Trophoblast cell (in vitro differentiated cells and primary cell): ENCODE measurements around the gene PAX7.

ENCODE experiments used
- DNase-seq, 2 donors: peaks; one replicate each; pipeline ENCODE4 v3.0.0-alpha.2; 2016
- H2AFZ ChIP-seq: 2 replicates; pipeline ENCODE4 v1.6.1; 2013; ENCODE audit warnings: low read length, moderate library complexity, mild to moderate bottlenecking; ENCODE audit not compliant: insufficient read depth, poor library complexity
- H2AK5ac ChIP-seq: 2 replicates; pipeline ENCODE4 v1.6.1; 2013; ENCODE audit warnings: mild to moderate bottlenecking, low read length
- H2BK120ac ChIP-seq: 2 replicates; pipeline ENCODE4 v1.6.1; 2013; ENCODE audit warnings: low read length, mild to moderate bottlenecking, moderate library complexity; ENCODE audit not compliant: insufficient read depth, poor library complexity
- H2BK12ac ChIP-seq: 2 replicates; pipeline ENCODE4 v1.6.1; 2013; ENCODE audit warnings: mild to moderate bottlenecking, low read length, moderate library complexity
- H2BK5ac ChIP-seq: 2 replicates; pipeline ENCODE4 v1.6.1; 2013; ENCODE audit warnings: low read length, low read depth, moderate library complexity, mild to moderate bottlenecking; ENCODE audit not compliant: poor library complexity
- H3K14ac ChIP-seq: 2 replicates; pipeline ENCODE4 v1.6.1; 2013; ENCODE audit warnings: mild to moderate bottlenecking, low read length
- H3K18ac ChIP-seq: 2 replicates; pipeline ENCODE4 v1.6.1; 2013; ENCODE audit warnings: mild to moderate bottlenecking, low read length
- H3K23ac ChIP-seq: 2 replicates; pipeline ENCODE4 v1.6.1; 2013; ENCODE audit warnings: low read length
- H3K27ac ChIP-seq: 2 replicates; pipeline ENCODE4 v1.5.1; 2013; ENCODE audit warnings: low read depth, mild to moderate bottlenecking, inconsistent platforms, low read length, moderate library complexity
- H3K27me3 ChIP-seq: 2 replicates; pipeline ENCODE4 v1.6.1; 2013; ENCODE audit warnings: inconsistent platforms, mild to moderate bottlenecking, low read length, moderate library complexity; ENCODE audit not compliant: insufficient read depth
- H3K36me3 ChIP-seq, 2 experiments: 1 replicate in 1 of 2; 2 replicates in 1 of 2; pipeline ENCODE4 v1.6.1; 2013; ENCODE audit warnings: low read length in 2 of 2, mild to moderate bottlenecking in 2 of 2, moderate library complexity in 1 of 2; ENCODE audit not compliant: insufficient read depth in 2 of 2, control insufficient read depth in 1 of 2
- H3K4ac ChIP-seq: 2 replicates; pipeline ENCODE4 v1.6.1; 2013; ENCODE audit warnings: low read depth, mild to moderate bottlenecking, low read length, moderate library complexity
- H3K4me1 ChIP-seq, 2 experiments: 1 replicate in 1 of 2; 2 replicates in 1 of 2; pipeline ENCODE4 v1.6.1; 2013; ENCODE audit warnings: low read length in 2 of 2, mild to moderate bottlenecking in 2 of 2, moderate library complexity in 1 of 2; ENCODE audit not compliant: insufficient read depth in 2 of 2, control insufficient read depth in 1 of 2
- H3K4me2 ChIP-seq: 2 replicates; pipeline ENCODE4 v1.6.1; 2013; ENCODE audit warnings: inconsistent platforms, mild to moderate bottlenecking, low read length, moderate library complexity
- H3K4me3 ChIP-seq: 2 replicates; pipeline ENCODE4 v1.5.1; 2013; ENCODE audit warnings: mild to moderate bottlenecking, low read depth, low read length, inconsistent platforms
- H3K79me1 ChIP-seq: one replicate; pipeline ENCODE4 v1.6.1; 2013; ENCODE audit warnings: low read length
- H3K79me2 ChIP-seq: 2 replicates; pipeline ENCODE4 v1.6.1; 2013; ENCODE audit warnings: low read length, mild to moderate bottlenecking; ENCODE audit not compliant: control insufficient read depth, insufficient read depth, poor library complexity
- H3K9ac ChIP-seq: 2 replicates; pipeline ENCODE4 v1.6.1; 2013; ENCODE audit warnings: mild to moderate bottlenecking, low read length
- H3K9me3 ChIP-seq: 2 replicates; pipeline ENCODE4 v1.6.1; 2013; ENCODE audit warnings: low read depth, mild to moderate bottlenecking, control low read depth, inconsistent platforms, low read length; ENCODE audit not compliant: insufficient read depth
- H4K12ac ChIP-seq: 2 replicates; pipeline ENCODE4 v1.6.1; 2013; ENCODE audit warnings: low read depth, mild to moderate bottlenecking, low read length, moderate library complexity
- H4K8ac ChIP-seq: 2 replicates; pipeline ENCODE4 v1.6.1; 2013; ENCODE audit warnings: low read depth, mild to moderate bottlenecking, low read length, moderate library complexity
- H4K91ac ChIP-seq: one replicate; pipeline ENCODE4 v1.6.1; 2013; ENCODE audit warnings: low read depth, mild to moderate bottlenecking, low read length, moderate library complexity
- WGBS: extraction: QIAGEN DNeasy Blood & Tissue Kit; methylation state at CpG from one replicate; pipeline ENCODE4 v1.1.7; 2013; ENCODE audit warnings: missing lambda C conversion rate; ENCODE audit not compliant: insufficient read length, insufficient coverage; ENCODE audit errors: extremely low coverage; 5-methylcytosine and 5-hydroxymethylcytosine counted together

PAX7 gene

DNA sequence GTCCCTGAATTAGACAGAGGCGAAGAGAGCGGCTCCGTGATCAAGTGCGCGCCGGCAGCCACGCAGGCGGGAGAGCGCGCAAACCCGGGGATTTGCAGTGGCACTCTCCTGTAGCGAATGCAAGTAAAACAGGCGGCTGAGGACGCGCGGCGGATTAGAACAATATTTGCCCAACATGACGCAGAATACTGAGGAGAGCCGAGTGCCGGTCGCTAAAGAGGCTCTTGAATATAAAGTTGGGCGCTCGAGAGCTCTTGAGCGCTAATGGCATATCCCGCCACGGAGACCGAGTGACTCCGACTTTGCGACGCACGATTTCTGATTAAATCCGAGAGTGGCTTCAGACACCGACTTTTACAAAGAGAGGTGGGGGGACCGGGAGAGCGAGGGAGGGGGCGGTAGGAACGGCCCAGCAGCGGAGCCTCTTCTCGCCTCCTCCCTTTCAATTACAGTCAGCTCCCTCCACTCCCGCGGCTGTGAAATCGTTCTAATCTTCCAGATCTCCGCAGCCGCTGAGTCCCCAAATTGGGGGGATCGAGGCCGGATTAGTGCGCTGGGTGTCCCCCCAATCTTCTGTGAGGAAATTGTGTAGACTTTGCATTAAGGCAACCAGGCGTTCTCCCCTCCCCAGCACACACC lies 2.3 kb downstream of the PAX7 start:
- no peak overlapping the region for H2BK5ac ChIP-seq
- peaks cover 95% of the 10 kb centered on the region for H3K27me3 ChIP-seq
- no peak overlapping the region for H3K4me3 ChIP-seq
- H2AK5ac ChIP-seq, result no peak overlapping the region
- peaks cover 0 to 2% of the 10 kb centered on the region in 2 experiments for H3K4me1 ChIP-seq
- no peak overlapping the region for H3K14ac ChIP-seq
- H3K36me3 ChIP-seq, result no peaks in the 10 kb centered on the region
- H3K23ac ChIP-seq, result no peak overlapping the region
- no peaks in the 10 kb centered on the region for H3K79me2 ChIP-seq
- no peak overlapping the region for H4K12ac ChIP-seq
- no peak overlapping the region for H4K8ac ChIP-seq
- H3K9ac ChIP-seq, result no peak overlapping the region
- no peak overlapping the region for H3K18ac ChIP-seq
- no peak overlapping the region for H3K27ac ChIP-seq
- no peaks in the 10 kb centered on the region for H3K79me1 ChIP-seq
- H3K4me2 ChIP-seq, result no peak overlapping the region
- H3K4ac ChIP-seq, result no peak overlapping the region
- no peak overlapping the region for H2BK120ac ChIP-seq
- no peak overlapping the region for H2BK12ac ChIP-seq
- DNase-seq, result no peak
- peaks cover 7% of the 10 kb centered on the region for H3K9me3 ChIP-seq
- no CpG with 5 or more reads among the region's 48 CpGs for WGBS
- H4K91ac ChIP-seq, result no peak overlapping the region
- no peak overlapping the region for H2AFZ ChIP-seq

DNA sequence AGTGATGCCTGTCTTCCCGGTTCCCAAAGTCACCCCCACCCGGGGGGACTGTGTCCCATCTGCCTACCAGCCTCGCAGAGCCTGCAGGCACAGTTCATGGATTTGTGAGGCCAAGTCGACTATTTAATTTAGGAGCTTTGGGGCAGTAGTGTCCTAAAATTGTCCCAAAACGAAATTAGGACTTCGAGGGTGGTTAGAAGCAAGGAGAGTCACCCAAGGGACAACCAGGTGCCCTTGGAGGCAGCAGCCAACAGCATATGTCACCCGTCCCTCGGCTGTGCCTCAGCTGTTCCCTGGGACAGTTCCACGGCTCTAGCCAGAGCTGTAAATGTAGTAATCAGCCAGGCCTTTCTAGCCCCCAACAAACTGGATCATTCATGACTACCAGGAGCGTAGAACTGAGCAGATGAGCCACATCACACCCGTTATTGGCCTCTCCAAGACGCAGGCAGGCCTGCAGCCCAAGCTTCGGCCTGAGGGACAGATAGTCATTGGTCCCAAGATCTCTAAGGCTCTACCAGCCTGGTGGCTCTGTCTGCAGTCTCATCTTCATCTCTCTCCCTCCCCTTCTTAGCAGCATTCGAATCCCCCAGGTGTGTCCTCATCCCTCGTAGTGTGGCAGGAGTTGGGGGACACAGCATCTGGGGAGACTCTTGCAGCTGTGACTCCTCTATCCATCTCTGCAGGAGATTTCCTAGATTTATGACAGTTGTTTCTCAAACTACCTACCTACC lies 2.9 kb downstream of the PAX7 start:
- DNase-seq, result no peak
- Histone ChIP-seq H3K14ac (no peak overlapping the region), H3K4me1 (peaks cover 0 to 2% of the 10 kb centered on the region in 2 experiments), H3K27me3 (peaks cover 95% of the 10 kb centered on the region), H3K4me3 (no peak overlapping the region), H2BK12ac (no peak overlapping the region), H3K79me1 (no peaks in the 10 kb centered on the region), H3K36me3 (no peaks in the 10 kb centered on the region), H4K91ac (no peak overlapping the region), H2AFZ (no peak overlapping the region), H3K23ac (no peak overlapping the region), H2BK5ac (no peak overlapping the region), H3K9ac (no peak overlapping the region), H3K4me2 (no peak overlapping the region), H3K9me3 (peaks cover 7% of the 10 kb centered on the region), H2BK120ac (no peak overlapping the region), H3K27ac (no peak overlapping the region), H4K8ac (no peak overlapping the region), H3K4ac (no peak overlapping the region), H2AK5ac (no peak overlapping the region), H4K12ac (no peak overlapping the region), H3K79me2 (no peaks in the 10 kb centered on the region), H3K18ac (no peak overlapping the region)
- WGBS, result no CpG with 5 or more reads among the region's 15 CpGs

DNA sequence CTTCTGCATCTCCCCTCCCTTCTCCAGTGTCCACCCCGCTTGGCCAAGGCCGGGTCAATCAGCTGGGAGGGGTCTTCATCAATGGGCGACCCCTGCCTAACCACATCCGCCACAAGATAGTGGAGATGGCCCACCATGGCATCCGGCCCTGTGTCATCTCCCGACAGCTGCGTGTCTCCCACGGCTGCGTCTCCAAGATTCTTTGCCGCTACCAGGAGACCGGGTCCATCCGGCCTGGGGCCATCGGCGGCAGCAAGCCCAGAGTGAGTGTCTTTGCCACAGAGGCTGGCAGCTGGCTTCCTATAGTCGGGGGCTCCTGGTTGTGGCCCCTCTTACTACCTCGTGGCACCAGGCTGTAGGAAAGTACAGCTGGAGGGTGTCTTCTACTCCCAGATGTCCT lies 3.6 kb downstream of the PAX7 start:
- no peak overlapping the region for H3K4ac ChIP-seq
- no peak overlapping the region for H4K8ac ChIP-seq
- H3K79me2 ChIP-seq, result no peaks in the 10 kb centered on the region
- H3K4me3 ChIP-seq, result no peak overlapping the region
- no peak overlapping the region for H4K12ac ChIP-seq
- no peak overlapping the region for H3K23ac ChIP-seq
- H2BK120ac ChIP-seq, result no peak overlapping the region
- H2AK5ac ChIP-seq, result no peak overlapping the region
- H2BK12ac ChIP-seq, result no peak overlapping the region
- H2BK5ac ChIP-seq, result no peak overlapping the region
- no peak overlapping the region for H3K18ac ChIP-seq
- no peaks in the 10 kb centered on the region for H3K36me3 ChIP-seq
- no peak overlapping the region for H2AFZ ChIP-seq
- peaks cover 0 to 2% of the 10 kb centered on the region in 2 experiments for H3K4me1 ChIP-seq
- no peaks in the 10 kb centered on the region for H3K79me1 ChIP-seq
- H3K27me3 ChIP-seq, result peaks cover 95% of the 10 kb centered on the region
- H3K27ac ChIP-seq, result no peak overlapping the region
- H3K14ac ChIP-seq, result no peak overlapping the region
- H3K9me3 ChIP-seq, result peaks cover 7% of the 10 kb centered on the region
- H3K4me2 ChIP-seq, result no peak overlapping the region
- no peak overlapping the region for H4K91ac ChIP-seq
- no CpG with 5 or more reads among the region's 16 CpGs for WGBS
- no peak overlapping the region for H3K9ac ChIP-seq
- no peak for DNase-seq

DNA sequence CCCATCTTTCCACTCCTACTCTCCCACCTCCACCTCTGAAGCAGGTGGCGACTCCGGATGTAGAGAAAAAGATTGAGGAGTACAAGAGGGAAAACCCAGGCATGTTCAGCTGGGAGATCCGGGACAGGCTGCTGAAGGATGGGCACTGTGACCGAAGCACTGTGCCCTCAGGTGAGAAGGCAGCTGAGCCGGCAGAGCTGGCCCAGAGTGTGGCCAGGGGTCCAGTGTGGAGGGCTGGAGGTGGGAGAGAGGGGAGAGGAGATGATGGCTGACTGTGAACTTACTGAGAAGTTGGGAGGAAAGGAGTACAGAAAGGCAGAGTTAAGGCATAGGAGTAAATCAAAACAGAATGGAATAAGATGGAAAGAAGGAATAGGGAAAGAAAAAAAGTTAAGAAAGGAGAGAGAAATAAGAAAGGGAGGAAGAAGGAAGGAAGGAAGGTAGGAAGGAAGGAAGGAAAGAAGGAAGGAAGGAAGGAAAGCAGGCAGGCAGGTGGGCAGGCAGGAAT lies 4.5 kb downstream of the PAX7 start:
- WGBS, result no CpG with 5 or more reads among the region's 5 CpGs
- H4K8ac ChIP-seq, result no peak overlapping the region
- no peak for DNase-seq

More for the DNA sequence above, 4.5 kb downstream of the PAX7 start:
- peaks cover 5% of the 10 kb centered on the region for H3K9me3 ChIP-seq
- H3K27me3 ChIP-seq, result peaks cover 95% of the 10 kb centered on the region
- H2BK5ac ChIP-seq, result no peak overlapping the region
- H4K12ac ChIP-seq, result no peak overlapping the region
- H3K27ac ChIP-seq, result no peak overlapping the region
- peak overlapping the region; percentile 23 for H3K4me3 ChIP-seq
- no peak overlapping the region for H3K14ac ChIP-seq
- peaks cover 0 to 2% of the 10 kb centered on the region in 2 experiments for H3K4me1 ChIP-seq
- no peak overlapping the region for H3K4ac ChIP-seq
- H3K79me1 ChIP-seq, result no peaks in the 10 kb centered on the region
- H2AK5ac ChIP-seq, result no peak overlapping the region
- H3K36me3 ChIP-seq, result no peaks in the 10 kb centered on the region
- H2BK12ac ChIP-seq, result no peak overlapping the region
- no peak overlapping the region for H3K4me2 ChIP-seq
- no peak overlapping the region for H4K91ac ChIP-seq
- H3K79me2 ChIP-seq, result no peaks in the 10 kb centered on the region
- H3K23ac ChIP-seq, result peak overlapping the region; percentile 47
- H3K9ac ChIP-seq, result no peak overlapping the region
- H3K18ac ChIP-seq, result no peak overlapping the region
- H2AFZ ChIP-seq, result no peak overlapping the region
- no peak overlapping the region for H2BK120ac ChIP-seq
